GM10266 (cell line): ENCODE data around the gene MYOG.

ENCODE experiments used
- DNase-seq: peaks from one replicate; pipeline ENCODE4 v3.0.0; 2012; ENCODE audit errors: extremely low spot score
- CTCF ChIP-seq: IDR thresholded peaks from 2 replicates; pipeline ENCODE4 v1.5.1; 2012; ENCODE audit warnings: mild to moderate bottlenecking, low read depth; ENCODE audit not compliant: control insufficient read depth, insufficient read depth; ENCODE audit errors: missing control alignments

Gene MYOG

DNA sequence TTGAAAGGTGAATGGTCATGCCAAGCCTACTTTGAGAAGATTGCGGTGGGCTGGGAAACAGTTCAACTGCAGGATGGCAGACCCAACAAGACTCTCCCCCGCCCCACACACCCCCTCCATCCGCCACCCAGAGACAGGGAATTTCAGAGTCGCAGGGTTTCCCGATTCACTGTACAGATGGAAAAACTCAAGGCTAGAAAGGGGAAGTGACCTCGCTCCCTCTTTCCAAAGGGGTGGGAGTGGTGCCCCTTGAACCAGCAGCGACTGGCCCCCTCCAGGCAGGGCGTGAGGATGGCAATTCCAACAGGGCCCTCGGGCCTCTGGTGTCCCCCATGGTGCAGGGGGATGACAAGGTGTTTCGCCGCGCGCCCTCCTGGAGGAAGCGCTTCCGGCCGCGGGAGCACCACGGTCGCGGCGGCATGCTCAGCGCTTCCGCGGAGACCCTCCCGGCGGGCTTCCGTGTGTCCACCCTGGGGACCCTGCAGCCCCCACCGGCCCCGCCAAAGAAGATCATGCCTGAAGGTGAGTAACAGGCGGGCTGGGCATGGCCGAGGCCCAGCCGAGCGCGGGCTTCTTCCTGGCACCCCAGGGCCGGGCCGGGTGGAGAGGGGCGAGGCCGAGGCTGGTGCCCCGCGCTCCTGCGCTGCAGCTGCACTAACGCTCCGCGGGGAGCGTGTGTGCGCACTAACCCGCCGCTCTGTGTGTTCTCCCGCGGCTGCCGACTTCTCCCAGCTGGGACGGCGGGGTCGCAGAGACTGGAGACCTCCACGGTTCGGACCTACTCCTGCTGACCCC lies 10.4 kb downstream of the MYOG start:
- DNase-seq = no peak
- TF ChIP-seq CTCF = no peak

DNA sequence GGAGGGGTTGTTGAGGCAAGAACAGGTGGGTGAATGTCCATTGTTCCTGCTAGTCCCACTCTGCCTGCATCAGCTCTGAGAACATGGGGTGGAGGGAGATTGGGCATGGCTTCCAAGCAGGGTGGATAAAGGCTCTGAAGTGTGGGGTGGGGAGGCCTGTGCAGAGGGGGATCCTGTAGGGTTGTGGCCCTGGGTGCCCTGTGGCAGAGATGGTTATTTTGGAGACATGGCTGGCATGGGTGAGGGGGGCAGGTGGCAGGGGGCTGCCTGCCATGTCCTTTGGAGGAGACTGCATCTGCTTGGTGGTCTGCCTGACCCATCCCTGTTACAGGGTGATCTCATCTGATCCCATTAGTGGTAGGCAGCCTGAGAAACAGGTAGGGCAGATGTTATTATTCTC lies 11.2 kb downstream of the MYOG start:
- no peak for TF ChIP-seq CTCF
- no peak for DNase-seq

GRCh38 chr1:203073469-203073868 lies 12.3 kb downstream of the MYOG start:
- no peak for DNase-seq
- TF ChIP-seq CTCF = no peak

- no peak for TF ChIP-seq CTCF
- DNase-seq = no peak
These were observed 12.9 kb downstream of the MYOG start for GRCh38 chr1:203072911-203073310.

GRCh38 chr1:203072002-203072602 lies 13.7 kb downstream of the MYOG start:
- no peak for TF ChIP-seq CTCF
- DNase-seq = no peak

DNA sequence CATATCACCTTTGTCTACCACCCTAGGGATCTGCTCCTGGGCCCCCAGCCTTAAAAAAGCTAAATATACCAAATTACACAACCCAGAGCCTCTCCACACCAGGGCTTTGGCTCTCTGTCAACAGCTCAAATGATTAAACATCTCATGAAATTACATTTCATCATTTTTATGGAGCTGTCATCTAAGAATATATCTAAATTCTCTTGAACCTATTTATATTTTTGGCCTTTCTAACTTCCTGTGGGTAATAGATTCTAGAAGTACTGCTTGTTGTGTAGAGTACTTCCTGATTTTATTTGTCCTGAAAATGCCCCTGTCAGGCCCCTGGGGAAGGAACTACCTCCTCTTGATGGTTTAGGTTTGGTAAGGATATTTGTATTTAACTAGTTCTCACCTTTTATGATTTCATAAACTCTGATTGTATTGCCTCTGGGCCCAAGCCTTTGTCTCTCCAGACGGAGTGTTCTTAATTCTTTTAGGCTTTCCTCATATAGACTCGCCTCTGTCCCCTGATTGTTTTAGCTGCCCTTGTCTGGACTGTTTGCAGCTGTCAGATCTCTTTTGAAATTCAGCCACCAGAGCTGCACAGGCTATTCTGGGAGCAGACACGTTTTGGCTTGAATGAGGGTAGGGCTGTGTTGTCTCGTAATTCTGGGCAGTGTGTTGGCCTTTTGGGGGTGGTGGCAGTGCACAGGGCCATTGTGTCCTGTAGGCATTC lies 16.6 kb downstream of the MYOG start:
- no peak for DNase-seq
- TF ChIP-seq CTCF = no peak

- DNase-seq = no peak
- no peak for TF ChIP-seq CTCF
These were observed 18.8 kb downstream of the MYOG start for GRCh38 chr1:203066965-203067364.
